ENCODE data around the gene WDR45. TPM values are rescaled to one million over a fixed set of nuclear protein-coding genes. Genes with fewer than 3 reads are reported as not detected.

WDR45 gene
- total RNA-seq, 1 experiment from 2014 or later, result 31.5 TPM

DNA sequence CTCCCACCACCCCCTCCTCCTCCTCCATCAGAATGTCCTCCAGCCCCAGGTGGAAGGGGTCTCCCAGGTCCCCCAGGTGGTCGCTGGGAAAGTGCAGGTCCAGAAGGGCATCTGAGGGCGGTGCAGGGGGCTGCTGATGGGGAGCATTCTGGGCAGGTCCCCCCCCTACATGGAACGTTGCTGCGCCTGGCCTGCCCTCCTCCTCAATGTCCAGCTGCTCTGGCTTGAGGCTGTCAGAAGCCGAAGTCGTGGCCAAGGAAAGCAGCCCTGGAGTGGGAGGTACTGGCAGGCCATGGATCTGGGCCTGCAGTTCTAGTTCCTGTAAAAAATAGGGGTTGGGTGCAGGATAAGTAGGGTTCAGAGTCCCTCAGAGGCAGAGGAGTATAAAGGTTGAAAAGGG lies 49.4 kb downstream of the WDR45 start:
- Histone ChIP-seq H3K9me3 (ENCODE audit: control insufficient read depth, low read depth, low read length) (no peaks in the 10 kb centered on the region), H2BK15ac (ENCODE audit: low read depth, low read length) (no peak overlapping the region), H4K91ac (ENCODE audit: insufficient read length, low read depth, low read length) (no peak overlapping the region), H3K23me2 (ENCODE audit: insufficient read length, low read depth, low read length, poor library complexity, severe bottlenecking) (no peaks in the 10 kb centered on the region), H3K56ac (ENCODE audit: insufficient read length, low read depth, low read length) (no peak overlapping the region), H3K23ac (ENCODE audit: insufficient read length, low read depth, low read length) (no peak overlapping the region), H3K79me2 (ENCODE audit: insufficient read depth, low read length) (no peaks in the 10 kb centered on the region), H4K5ac (ENCODE audit: insufficient read length, low read depth, low read length) (no peak overlapping the region), H3K79me1 (ENCODE audit: insufficient read depth, low read depth, low read length, poor library complexity, severe bottlenecking) (no peaks in the 10 kb centered on the region), H3K18ac (ENCODE audit: insufficient read length, low read depth, low read length) (no peak overlapping the region), H2AFZ (ENCODE audit: low read length) (no peak overlapping the region), H2AK5ac (ENCODE audit: insufficient read length, low read length) (no peak overlapping the region), H3K14ac (ENCODE audit: insufficient read depth, low read length) (no peak overlapping the region), H2BK120ac (ENCODE audit: low read depth, low read length, poor library complexity, severe bottlenecking) (no peak overlapping the region), H3K27me3 (ENCODE audit: insufficient read depth, low read length) (no peaks in the 10 kb centered on the region), H3K27ac (ENCODE audit: insufficient read length, low read depth, low read length) (no peak overlapping the region), H4K20me1 (ENCODE audit: control insufficient read depth, insufficient read depth, insufficient read length) (no peaks in the 10 kb centered on the region), H3K9ac (ENCODE audit: extremely low read depth, insufficient read length, low read length) (no peak overlapping the region), H3K4me2 (ENCODE audit: insufficient read depth, insufficient read length, low read length) (no peak overlapping the region), H2BK20ac (ENCODE audit: low read depth, low read length, poor library complexity, severe bottlenecking) (no peak overlapping the region), H3K4ac (ENCODE audit: low read depth, low read length) (no peak overlapping the region), H3T11ph (ENCODE audit: low read length) (no peak overlapping the region), H2BK5ac (ENCODE audit: insufficient read length, low read length) (no peak overlapping the region), H2BK12ac (ENCODE audit: insufficient read length, low read depth, low read length) (no peak overlapping the region), H4K8ac (replicated peaks; ENCODE audit: insufficient read length, low read depth, low read length) (no peak overlapping the region), H3K4me1 (ENCODE audit: insufficient read depth, low read length) (no peaks in the 10 kb centered on the region; the same call in 1 of the 2 replicates)
- Mint-ChIP-seq H3K36me3 (ENCODE audit: insufficient read depth in 1 of 3, low read depth in 3 of 3) (peaks cover 40 to 74% (median 56%) of the 10 kb centered on the region in 3 experiments), H3K4me3 (no peak overlapping the region), H3K27ac (peak overlapping the region in 1 of 3 experiments; percentile 84; a peak in 1 of 7 replicates), H3K9me3 (peaks cover 59 to 64% of the 10 kb centered on the region in 2 experiments), H3K4me1 (peaks cover 4 to 18% of the 10 kb centered on the region in 2 experiments; a peak in 2 of 4 replicates), H3K27me3 (ENCODE audit: low read depth) (no peaks in the 10 kb centered on the region; the same call in 1 of the 2 replicates)
- DNase-seq, result no peak
- TF ChIP-seq, protein P1, sequence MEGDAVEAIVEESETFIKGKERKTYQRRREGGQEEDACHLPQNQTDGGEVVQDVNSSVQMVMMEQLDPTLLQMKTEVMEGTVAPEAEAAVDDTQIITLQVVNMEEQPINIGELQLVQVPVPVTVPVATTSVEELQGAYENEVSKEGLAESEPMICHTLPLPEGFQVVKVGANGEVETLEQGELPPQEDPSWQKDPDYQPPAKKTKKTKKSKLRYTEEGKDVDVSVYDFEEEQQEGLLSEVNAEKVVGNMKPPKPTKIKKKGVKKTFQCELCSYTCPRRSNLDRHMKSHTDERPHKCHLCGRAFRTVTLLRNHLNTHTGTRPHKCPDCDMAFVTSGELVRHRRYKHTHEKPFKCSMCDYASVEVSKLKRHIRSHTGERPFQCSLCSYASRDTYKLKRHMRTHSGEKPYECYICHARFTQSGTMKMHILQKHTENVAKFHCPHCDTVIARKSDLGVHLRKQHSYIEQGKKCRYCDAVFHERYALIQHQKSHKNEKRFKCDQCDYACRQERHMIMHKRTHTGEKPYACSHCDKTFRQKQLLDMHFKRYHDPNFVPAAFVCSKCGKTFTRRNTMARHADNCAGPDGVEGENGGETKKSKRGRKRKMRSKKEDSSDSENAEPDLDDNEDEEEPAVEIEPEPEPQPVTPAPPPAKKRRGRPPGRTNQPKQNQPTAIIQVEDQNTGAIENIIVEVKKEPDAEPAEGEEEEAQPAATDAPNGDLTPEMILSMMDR (conservative IDR thresholded peaks at IDR 0.05), result no peak
- WGBS (ENCODE audit: extremely low coverage, insufficient read length, low lambda C conversion rate), result no CpG with 5 or more reads among the region's 6 CpGs

Data from H9 (cell line).